ENCODE results near the gene KRT82. TPM values are rescaled to one million over a fixed set of nuclear protein-coding genes. Genes with fewer than 3 reads are reported as not detected.

KRT82 gene
- total RNA-seq, 1 donor from 2014 or later, result not detected

Other genes with a start within 250 kb of the KRT82 start
- gene KRT80, start 214.3 kb downstream of the KRT82 start, total RNA-seq, result 10.3 TPM
- gene KRT7, start 173.1 kb downstream of the KRT82 start, total RNA-seq, result 27.1 TPM
- gene KRT86, start 131.7 kb downstream of the KRT82 start, total RNA-seq, result not detected
- gene KRT81, start 114.8 kb downstream of the KRT82 start, total RNA-seq, result 0.41 TPM
- not detected for gene KRT83, start 84.9 kb downstream of the KRT82 start, total RNA-seq
- not detected for gene KRT85, start 38.9 kb downstream of the KRT82 start, total RNA-seq
- gene KRT84, start 20.7 kb downstream of the KRT82 start, total RNA-seq, result not detected
- 0.21 TPM for gene KRT75, start 28.0 kb upstream of the KRT82 start, total RNA-seq
- 17.0 TPM for gene KRT6B, start 45.8 kb upstream of the KRT82 start, total RNA-seq
- gene KRT6C, start 67.5 kb upstream of the KRT82 start, total RNA-seq, result 19.3 TPM
- gene KRT6A, start 86.9 kb upstream of the KRT82 start, total RNA-seq, result 299 TPM
- 1,219 TPM for gene KRT5, start 114.1 kb upstream of the KRT82 start, total RNA-seq
- gene KRT71, start 146.8 kb upstream of the KRT82 start, total RNA-seq, result not detected
- gene KRT74, start 167.5 kb upstream of the KRT82 start, total RNA-seq, result 0.10 TPM
- 0.21 TPM for gene KRT72, start 195.1 kb upstream of the KRT82 start, total RNA-seq
- gene KRT73, start 212.2 kb upstream of the KRT82 start, total RNA-seq, result not detected
- gene KRT2, start 245.9 kb upstream of the KRT82 start, total RNA-seq, result not detected

Measured in tongue (tissue), 1 donor.